Activated CD8-positive, alpha-beta memory T cell treated with anti-CD3 and anti-CD28 coated beads, Interleukin-2, amount 10 ng/mL, durations not matched to agents 7 days and 5 days (primary cell): ENCODE measurements around the gene AEN. TPM values are rescaled to one million over a fixed set of nuclear protein-coding genes. Genes with fewer than 3 reads are reported as not detected.

Experiments used
- microRNA-seq: library from miRNA; unstranded; fragments of <30 nt; microRNA quantifications from one replicate; pipeline ENCODE4 v1.2.0, GENCODE V29; 2022
- total RNA-seq, 2 experiments: library from RNA; stranded (reverse); gene quantifications; one replicate each; pipeline ENCODE4 v1.2.3, GENCODE V29; 2021

The AEN gene
- total RNA-seq, 2 experiments from 2014 or later: 55.7 to 57.4 TPM

Small RNAs within 50 kb of the gene (microRNA-seq; reads per million reads assigned to microRNA genes)
- gene MIR1179: not detected
- gene MIR3529: not detected
- not detected for gene MIR7-2

Other genes with a start within 250 kb of the AEN start
- gene MRPL46, start 154.0 kb upstream of the AEN start, total RNA-seq: 10 to 100 TPM; 28.3 to 35.3 TPM
- gene MRPS11, start 153.6 kb upstream of the AEN start, total RNA-seq: 10 to 100 TPM; 59.7 to 67.7 TPM
- gene DET1, start 74.7 kb upstream of the AEN start, total RNA-seq: 1 to 10 TPM; 1.8 to 2.4 TPM
- gene ISG20, start 17.7 kb downstream of the AEN start, total RNA-seq: 100 to 1,000 TPM; 155 to 379 TPM
- gene ACAN, start 182.1 kb downstream of the AEN start, total RNA-seq: not detected